H1 (cell line): ENCODE data around the gene TXNL4A. TPM values are rescaled to one million over a fixed set of nuclear protein-coding genes. Genes with fewer than 3 reads are reported as not detected.

Experiments used
- CTCF ChIA-PET: fragments of 300-600 bp; sonication (Branson Sonifier 250); formaldehyde crosslinking; loops from one replicate; lab custom pipeline; 2021; ENCODE audit not compliant: partially characterized antibody; lab: Charles Lee
- POLR2A ChIA-PET: fragments of 300-600 bp; sonication (Branson Sonifier 250); formaldehyde crosslinking; loops from one replicate; lab custom pipeline; 2021; ENCODE audit warnings: inconsistent platforms; ENCODE audit not compliant: partially characterized antibody; lab: Charles Lee
- DNase-seq, 2 experiments: peaks; one replicate each; pipeline versions ENCODE4 v3.0.0 to v3.0.0-alpha.2; 2010 to 2022; ENCODE audit warnings: low spot score in 2 of 2, low read depth in 1 of 2, mixed read lengths in 1 of 2
- FAIRE-seq: peaks from 2 replicates; lab custom pipeline; 2011; peaks lifted over from hg19 to GRCh38; lab: Jason Lieb, UNC
- H2AFZ ChIP-seq: 2 replicates; pipeline ENCODE4 v1.8.1; 2012; ENCODE audit warnings: low read length, inconsistent platforms
- H2AK5ac ChIP-seq: 2 replicates; pipeline ENCODE4 v1.6.1; 2013; ENCODE audit warnings: low read depth, low read length
- H2BK120ac ChIP-seq: replicated peaks from 2 replicates; pipeline ENCODE3; 2013; ENCODE audit warnings: low read depth, low read length, inconsistent platforms
- H2BK12ac ChIP-seq: 2 replicates; pipeline ENCODE4 v1.6.1; 2013; ENCODE audit warnings: low read depth, low read length
- H2BK15ac ChIP-seq: 2 replicates; pipeline ENCODE4 v1.6.1; 2013; ENCODE audit warnings: low read length
- H2BK20ac ChIP-seq: 2 replicates; pipeline ENCODE4 v1.6.1; 2013; ENCODE audit warnings: low read length
- H2BK5ac ChIP-seq: 2 replicates; pipeline ENCODE4 v1.6.1; 2013; ENCODE audit warnings: low read depth, low read length
- H3K14ac ChIP-seq: 2 replicates; pipeline ENCODE4 v1.6.1; 2013; ENCODE audit warnings: inconsistent platforms; ENCODE audit not compliant: insufficient read length
- H3K18ac ChIP-seq: 2 replicates; pipeline ENCODE4 v1.6.1; 2013; ENCODE audit warnings: low read length; ENCODE audit errors: extremely low read depth
- H3K23ac ChIP-seq: 2 replicates; pipeline ENCODE4 v1.6.1; 2013; ENCODE audit warnings: inconsistent platforms; ENCODE audit not compliant: insufficient read length
- H3K23me2 ChIP-seq: 2 replicates; pipeline ENCODE4 v1.6.1; 2013; ENCODE audit warnings: low read depth, low read length
- H3K27ac ChIP-seq: 2 replicates; pipeline ENCODE4 v1.6.1; 2011; ENCODE audit warnings: low read depth, low read length, inconsistent platforms
- H3K27me3 ChIP-seq, 4 experiments: replicated peaks in 1 of 4; 1 replicate in 1 of 4; 2 replicates in 3 of 4; pipeline versions ENCODE4 v1.6.1 to v1.8.1; 2011 to 2013; ENCODE audit warnings: low read length in 3 of 4, mild to moderate bottlenecking in 3 of 4, inconsistent platforms in 2 of 4, mixed read lengths in 2 of 4, moderate library complexity in 1 of 4; ENCODE audit not compliant: control insufficient read depth in 3 of 4, insufficient read depth in 3 of 4; ENCODE audit errors: extremely low read depth in 1 of 4
- H3K36me3 ChIP-seq, 4 experiments: 2 replicates each; pipeline versions ENCODE4 v1.6.1 to v1.8.1; 2011 to 2013; ENCODE audit warnings: mild to moderate bottlenecking in 4 of 4, low read length in 3 of 4, moderate library complexity in 2 of 4, control low read depth in 1 of 4, inconsistent platforms in 1 of 4; ENCODE audit not compliant: insufficient read depth in 4 of 4, control insufficient read depth in 2 of 4
- H3K4ac ChIP-seq: replicated peaks from 2 replicates; pipeline ENCODE3; 2013; ENCODE audit warnings: low read length, low read depth, mixed read lengths, inconsistent platforms; ENCODE audit not compliant: insufficient read length
- H3K4me1 ChIP-seq, 4 experiments: replicated peaks in 1 of 4; 1 replicate in 1 of 4; 2 replicates in 3 of 4; pipeline versions ENCODE4 v1.6.1 to v1.8.1; 2011 to 2013; ENCODE audit warnings: low read length in 3 of 4, inconsistent platforms in 2 of 4, mixed read lengths in 1 of 4; ENCODE audit not compliant: insufficient read depth in 4 of 4, control insufficient read depth in 3 of 4
- H3K4me2 ChIP-seq, 2 experiments: 2 replicates each; pipeline versions ENCODE4 v1.6.1 to v1.8.1; 2011 to 2013; ENCODE audit warnings: low read depth in 2 of 2, low read length in 2 of 2, control low read depth in 1 of 2, inconsistent platforms in 1 of 2, mild to moderate bottlenecking in 1 of 2; ENCODE audit not compliant: insufficient read depth in 1 of 2
- H3K4me3 ChIP-seq, 4 experiments: fragments of 200-600, 300-600 bp in 1 of 4; sonication (generic), shearing (Covaris generic), sonication (Bioruptor Twin) in 1 of 4; 2 replicates each; pipeline versions ENCODE4 v1.5.1 to v1.8.1; 2011 to 2016; ENCODE audit warnings: low read length in 4 of 4, low read depth in 3 of 4, control low read depth in 2 of 4, inconsistent platforms in 2 of 4, mild to moderate bottlenecking in 2 of 4, mixed read lengths in 1 of 4, moderate library complexity in 1 of 4; ENCODE audit not compliant: insufficient read depth in 2 of 4; ENCODE audit errors: extremely low read depth in 1 of 4
- H3K56ac ChIP-seq: replicated peaks from 2 replicates; pipeline ENCODE3; 2013; ENCODE audit warnings: low read depth, mild to moderate bottlenecking, mixed read lengths, low read length, inconsistent platforms; ENCODE audit not compliant: insufficient read length
- H3K79me1 ChIP-seq: 2 replicates; pipeline ENCODE4 v1.6.1; 2013; ENCODE audit warnings: low read depth, low read length, control low read depth
- H3K79me2 ChIP-seq, 2 experiments: 2 replicates each; pipeline versions ENCODE4 v1.6.1 to v1.8.1; 2012 to 2013; ENCODE audit warnings: low read length in 2 of 2, mild to moderate bottlenecking in 2 of 2, inconsistent platforms in 1 of 2; ENCODE audit not compliant: insufficient read depth in 2 of 2, control insufficient read depth in 1 of 2
- H3K9ac ChIP-seq, 4 experiments: replicated peaks in 1 of 4; 1 replicate in 1 of 4; 2 replicates in 3 of 4; pipeline versions ENCODE4 v1.6.1 to v1.8.1; 2011 to 2013; ENCODE audit warnings: low read depth in 3 of 4, low read length in 3 of 4, control low read depth in 2 of 4, mild to moderate bottlenecking in 2 of 4, moderate library complexity in 2 of 4, inconsistent platforms in 1 of 4; ENCODE audit errors: extremely low read depth in 1 of 4
- H3K9me3 ChIP-seq, 2 experiments: 2 replicates each; pipeline versions ENCODE4 v1.6.1 to v1.8.1; 2012 to 2013; ENCODE audit warnings: mild to moderate bottlenecking in 2 of 2, moderate library complexity in 2 of 2, control low read depth in 1 of 2, inconsistent platforms in 1 of 2, low read depth in 1 of 2, low read length in 1 of 2, mixed read lengths in 1 of 2; ENCODE audit not compliant: insufficient read depth in 2 of 2
- H4K20me1 ChIP-seq, 2 experiments: replicated peaks in 1 of 2; 2 replicates each; pipeline versions ENCODE3 to v1.8.1; 2011 to 2013; ENCODE audit warnings: inconsistent platforms in 2 of 2, low read length in 2 of 2, mild to moderate bottlenecking in 1 of 2; ENCODE audit not compliant: insufficient read depth in 2 of 2, control insufficient read depth in 1 of 2
- H4K5ac ChIP-seq: 2 replicates; pipeline ENCODE4 v1.6.1; 2013; ENCODE audit warnings: low read length, low read depth, mixed read lengths, inconsistent platforms; ENCODE audit not compliant: insufficient read length
- H4K8ac ChIP-seq: 2 replicates; pipeline ENCODE4 v1.8.0; 2013; ENCODE audit warnings: mild to moderate bottlenecking, moderate library complexity, low read length, inconsistent platforms; ENCODE audit not compliant: insufficient read depth; ENCODE audit errors: extremely low read depth
- H4K91ac ChIP-seq: replicated peaks from 2 replicates; pipeline ENCODE3; 2013; ENCODE audit warnings: low read length, mixed read lengths, inconsistent platforms; ENCODE audit not compliant: insufficient read length
- BACH1 ChIP-seq: IDR thresholded peaks from 2 replicates; pipeline ENCODE4 v1.6.1; 2012; ENCODE audit warnings: low read length, improper control_type of control experiment
- CBX5 ChIP-seq: fragments of 300-800, 300-1000 bp; sonication (generic); IDR thresholded peaks from 2 replicates; pipeline ENCODE4 v1.7.1; 2016; ENCODE audit warnings: antibody characterized with exemption, low read length, low read depth
- FOSL1 ChIP-seq: IDR thresholded peaks from 2 replicates; pipeline ENCODE4 v1.6.1; 2011; ENCODE audit warnings: mild to moderate bottlenecking, low read depth, low read length, moderate library complexity; ENCODE audit not compliant: insufficient read depth
- MAFK ChIP-seq: IDR thresholded peaks from 2 replicates; pipeline ENCODE4 v1.6.1; 2012; ENCODE audit warnings: low read depth, mild to moderate bottlenecking, improper control_type of control experiment, low read length
- POLR2A ChIP-seq, 2 experiments: IDR thresholded peaks; 1 replicate in 1 of 2; 2 replicates in 1 of 2; pipeline ENCODE4 v1.6.1; 2011; ENCODE audit warnings: low read depth in 2 of 2, low read length in 2 of 2, mild to moderate bottlenecking in 2 of 2; ENCODE audit errors: control extremely low read depth in 1 of 2
- SIN3A ChIP-seq, 2 experiments: IDR thresholded peaks in 1 of 2; conservative IDR thresholded peaks in 1 of 2; 2 replicates each; pipeline ENCODE4 v1.6.1; 2011 to 2012; ENCODE audit warnings: low read length in 2 of 2, improper control_type of control experiment in 1 of 2, low read depth in 1 of 2, mild to moderate bottlenecking in 1 of 2
- SP2 ChIP-seq: IDR thresholded peaks from 2 replicates; pipeline ENCODE4 v1.6.1; 2012; ENCODE audit warnings: mild to moderate bottlenecking, low read length, inconsistent platforms
- TCF12 ChIP-seq: IDR thresholded peaks from 2 replicates; pipeline ENCODE4 v1.6.1; 2011; ENCODE audit warnings: low read depth, mild to moderate bottlenecking, low read length
- WGBS, 2 experiments: shearing (Covaris generic) in 1 of 2; methylation state at CpG; one replicate each; pipeline versions ENCODE4 v1.1.6 to v1.1.7; 2013 to 2015; ENCODE audit warnings: low lambda C conversion rate in 2 of 2, mixed read lengths in 2 of 2, inconsistent platforms in 1 of 2, low coverage in 1 of 2, missing lambda C conversion rate in 1 of 2; ENCODE audit not compliant: insufficient replicate concordance in 2 of 2, insufficient coverage in 1 of 2, insufficient read length in 1 of 2; ENCODE audit errors: extremely low coverage in 1 of 2, missing lambda C conversion rate in 1 of 2; 5-methylcytosine and 5-hydroxymethylcytosine counted together
- polyA plus RNA-seq, 7 experiments: library from polyadenylated mRNA; depleted of rRNA in 3 of 7; stranded (reverse) in 5 of 7; unstranded in 2 of 7; fragments of >200 nt in 5 of 7; fragments of 200-250 nt in 2 of 7; gene quantifications; 1 replicate in 5 of 7; 2 replicates in 1 of 7; 4 replicates in 1 of 7; pipeline versions ENCODE4 v1.2.1 to v1.2.3, GENCODE V29; 2011 to 2013; ENCODE audit warnings: missing spikeins in 2 of 7, mixed read lengths in 2 of 7
- total RNA-seq: library from RNA; stranded (reverse); fragmentation: NEBNext Ultra II Directional; extraction: Animal tissue kit (Norgen Biotek cat#: 25700); gene quantifications from 2 replicates; pipeline ENCODE4 v1.2.1, GENCODE V29; 2021

Gene TXNL4A
- total and polyA plus RNA-seq, 2 of the 8 experiments (the other 6 are each of a cell fraction or from before 2014, with no cell fraction given) = 169 to 181 TPM

DNA sequence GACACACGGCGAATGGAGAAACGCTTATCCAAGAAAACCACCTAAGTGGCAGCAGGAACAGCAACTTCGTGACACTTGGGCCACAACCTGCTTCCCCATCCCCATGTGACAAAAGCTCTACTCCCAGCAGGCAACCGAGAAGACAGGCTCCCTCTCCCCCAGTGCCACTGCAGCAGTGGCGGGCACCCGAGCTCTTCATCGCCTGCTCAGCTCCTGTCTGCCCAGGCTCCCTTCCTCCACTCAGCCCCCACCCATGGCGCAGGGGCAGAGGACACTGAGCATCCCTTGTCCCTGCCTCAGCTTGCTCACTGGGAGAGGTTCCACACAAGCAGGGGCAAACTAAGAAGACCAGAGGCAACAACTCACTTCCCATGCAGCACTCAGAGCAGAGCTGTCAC is 59.8 kb downstream of the TXNL4A start:
- no peak overlapping the region for H3K14ac ChIP-seq
- H2BK120ac ChIP-seq = no peak overlapping the region
- peaks cover 0 to 5% of the 10 kb centered on the region in 2 experiments for H4K20me1 ChIP-seq
- no peak overlapping the region for H3K4ac ChIP-seq
- no peaks in the 10 kb centered on the region; a peak in 2 of 7 replicates for H3K4me1 ChIP-seq
- no peak overlapping the region for H2BK15ac ChIP-seq
- no peak overlapping the region for H2BK5ac ChIP-seq
- no peak overlapping the region for H2BK12ac ChIP-seq
- H3K27me3 ChIP-seq = no peaks in the 10 kb centered on the region
- no peak overlapping the region for H2AK5ac ChIP-seq
- H4K8ac ChIP-seq = no peak overlapping the region
- ChIA-PET POLR2A (interaction anchor here (0.9 kb wide), 1 partner anchor 61 kb away, joined by 4 read pairs; no protein-coding TSS in a partner anchor), CTCF (interaction anchor here (0.6 to 1.8 kb wide), 7 partner anchors 15 to 149 kb away, joined by 3 to 5 read pairs (median 3); no protein-coding TSS in a partner anchor)
- 94% methylated on average over 9 of the region's 9 CpGs; no CpG with 5 or more reads in 1 of the 2 experiments for WGBS, 2 experiments
- H3K23me2 ChIP-seq = 0 out of 2 replicates have a peak, but pooled peaks cover 2% of the 10 kb centered on the region
- DNase-seq = peak in 1 of 2 experiments; percentile 23
- H3K56ac ChIP-seq = no peak overlapping the region
- no peak overlapping the region for H4K5ac ChIP-seq
- H4K91ac ChIP-seq = no peak overlapping the region
- no peak overlapping the region for H3K18ac ChIP-seq
- no peak overlapping the region for H3K23ac ChIP-seq
- peaks cover 0 to 3% of the 10 kb centered on the region in 2 experiments; a peak in 2 of 4 replicates for H3K79me2 ChIP-seq
- no peak overlapping the region for H3K4me3 ChIP-seq
- H3K79me1 ChIP-seq = no peaks in the 10 kb centered on the region; the same call in 1 of the 2 replicates
- no peaks in the 10 kb centered on the region; a peak in 1 of 8 replicates for H3K36me3 ChIP-seq
- TF ChIP-seq SIN3A (conservative IDR thresholded peaks at IDR 0.05 in 1 of 2, IDR thresholded peaks at IDR 0.05 in 1 of 2; ENCODE audit: low read depth in 1 of 2, low read length in 2 of 2) (no peak), SP2 (no peak), TCF12 (no peak), CBX5 (no peak), MAFK (no peak), FOSL1 (no peak), POLR2A (IDR thresholded peaks at IDR 0.05; ENCODE audit: control extremely low read depth in 1 of 2, low read depth in 2 of 2, low read length in 2 of 2) (no peak), BACH1 (no peak)
- peaks cover 3 to 14% of the 10 kb centered on the region in 2 experiments; a peak in 2 of 4 replicates for H3K9me3 ChIP-seq
- H2BK20ac ChIP-seq = no peak overlapping the region
- no peak overlapping the region for H3K9ac ChIP-seq
- H3K27ac ChIP-seq = no peak overlapping the region
- H2AFZ ChIP-seq = no peak overlapping the region
- FAIRE-seq = no peak
- H3K4me2 ChIP-seq = no peak overlapping the region
